Activated CD4-positive, alpha-beta T cell treated with anti-CD3 and anti-CD28 coated beads for 1 hour (primary cell): Measurements from ENCODE around the gene EFNA3.
A peak's percentile ranks its signal among the peaks of the same experiment; 100 is the strongest.

ENCODE experiments used
- DNase-seq: peaks from one replicate; pipeline ENCODE4 v3.0.0-alpha.2; 2020

EFNA3 gene

GRCh38 chr1:155070158-155070621, 8.4 kb upstream of the EFNA3 start:
- no peak for DNase-seq

- peak; percentile 63 for DNase-seq
Measured at GRCh38 chr1:155070721-155071569, 7.7 kb upstream of the EFNA3 start.

- DNase-seq, result no peak
Measured at GRCh38 chr1:155071701-155072100, 6.9 kb upstream of the EFNA3 start.

GRCh38 chr1:155072531-155073289, 5.9 kb upstream of the EFNA3 start:
- DNase-seq, result no peak

GRCh38 chr1:155073377-155074242, 5.0 kb upstream of the EFNA3 start:
- DNase-seq, result no peak

DNA sequence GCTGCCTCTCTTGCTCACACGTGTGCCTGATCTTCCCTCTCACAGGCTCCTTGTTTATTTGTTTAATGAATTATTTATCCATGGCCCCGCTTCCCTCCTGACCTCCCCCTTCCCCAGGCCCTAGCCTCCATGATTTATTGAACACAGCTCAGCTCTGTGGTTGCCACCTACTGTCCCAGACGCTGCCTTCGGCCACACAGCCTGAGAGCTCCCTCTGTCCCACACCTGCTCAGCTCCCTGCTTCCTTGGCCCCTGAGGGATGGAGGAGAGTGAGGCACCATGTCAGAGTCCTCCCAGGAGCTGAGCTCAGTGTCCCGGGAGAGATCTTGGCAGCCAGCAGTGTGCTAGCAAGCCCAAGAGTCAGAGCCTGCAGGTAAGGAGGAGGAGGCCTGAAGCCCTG, 3.1 kb upstream of the EFNA3 start:
- no peak for DNase-seq

GRCh38 chr1:155076371-155076770, 2.3 kb upstream of the EFNA3 start:
- no peak for DNase-seq

GRCh38 chr1:155077346-155077745, 1.3 kb upstream of the EFNA3 start:
- no peak for DNase-seq

DNA sequence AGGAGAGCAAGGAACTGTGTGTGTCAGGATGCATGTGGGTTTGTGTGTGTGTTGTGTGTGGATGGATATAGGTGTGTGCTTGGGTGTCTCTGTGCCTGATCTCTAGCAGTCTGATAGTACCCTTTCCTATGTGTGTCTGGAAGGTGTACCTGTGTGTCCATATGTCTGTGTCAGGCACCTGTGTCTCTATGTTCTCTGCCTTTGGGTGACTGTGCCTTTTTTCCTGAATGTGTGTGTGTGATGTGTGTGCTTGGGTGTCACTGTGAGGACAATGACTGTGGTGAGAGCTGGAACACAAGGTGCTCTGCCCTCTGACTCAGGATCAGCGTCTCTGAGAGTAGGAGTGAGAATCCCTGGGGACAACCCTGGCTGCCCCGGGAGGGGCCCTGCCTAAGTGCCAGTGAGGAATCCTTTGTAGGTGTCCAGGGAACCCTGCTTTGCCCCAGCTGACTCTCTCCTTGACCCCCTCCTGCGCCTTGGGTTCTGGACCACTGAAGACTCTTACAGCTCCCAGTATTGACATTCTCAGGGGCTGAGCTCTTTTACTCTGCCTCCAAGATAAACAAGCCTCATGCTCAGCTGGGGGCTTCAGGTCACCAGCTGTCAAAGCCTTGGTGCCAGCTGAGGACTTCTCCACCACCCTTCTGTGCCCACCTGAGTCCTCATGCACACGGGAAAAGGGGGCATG, 735 bp upstream of the EFNA3 start:
- DNase-seq, result no peak

- DNase-seq, result no peak
Measured at GRCh38 chr1:155079210-155079486, 511 bp downstream of the EFNA3 start.

- no peak for DNase-seq
Measured at GRCh38 chr1:155079487-155080311, 1.1 kb downstream of the EFNA3 start.

GRCh38 chr1:155080312-155081228, 1.9 kb downstream of the EFNA3 start:
- DNase-seq, result no peak

GRCh38 chr1:155081472-155082300, 3.0 kb downstream of the EFNA3 start:
- no peak for DNase-seq

- DNase-seq, result no peak
Measured at GRCh38 chr1:155082301-155083051, 3.8 kb downstream of the EFNA3 start.

DNA sequence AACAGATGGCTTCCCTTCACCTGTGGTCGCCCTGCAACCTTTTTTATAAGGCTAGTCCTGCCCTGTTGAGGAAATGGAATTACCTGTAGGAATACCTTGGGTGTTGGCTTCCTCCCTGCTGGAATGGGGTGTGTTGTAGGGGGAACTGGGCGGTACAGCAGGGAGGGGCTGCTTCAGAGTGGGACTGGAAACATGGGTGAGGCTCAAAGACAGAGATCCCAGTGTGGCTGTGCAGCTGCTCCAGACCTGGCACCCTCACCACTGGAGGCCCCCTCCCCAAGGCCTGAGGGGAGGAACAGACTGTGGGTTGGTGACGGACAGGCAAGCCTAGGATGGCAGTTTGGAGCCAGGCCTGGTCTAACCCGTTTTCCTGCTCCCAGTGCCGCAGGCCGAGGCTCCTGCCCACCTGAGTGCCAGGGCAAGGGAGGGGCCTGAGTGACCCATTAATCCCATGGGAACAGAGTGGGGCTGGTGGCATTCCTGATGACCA, 4.5 kb downstream of the EFNA3 start:
- no peak for DNase-seq

GRCh38 chr1:155083865-155084721, 5.5 kb downstream of the EFNA3 start:
- no peak for DNase-seq

DNA sequence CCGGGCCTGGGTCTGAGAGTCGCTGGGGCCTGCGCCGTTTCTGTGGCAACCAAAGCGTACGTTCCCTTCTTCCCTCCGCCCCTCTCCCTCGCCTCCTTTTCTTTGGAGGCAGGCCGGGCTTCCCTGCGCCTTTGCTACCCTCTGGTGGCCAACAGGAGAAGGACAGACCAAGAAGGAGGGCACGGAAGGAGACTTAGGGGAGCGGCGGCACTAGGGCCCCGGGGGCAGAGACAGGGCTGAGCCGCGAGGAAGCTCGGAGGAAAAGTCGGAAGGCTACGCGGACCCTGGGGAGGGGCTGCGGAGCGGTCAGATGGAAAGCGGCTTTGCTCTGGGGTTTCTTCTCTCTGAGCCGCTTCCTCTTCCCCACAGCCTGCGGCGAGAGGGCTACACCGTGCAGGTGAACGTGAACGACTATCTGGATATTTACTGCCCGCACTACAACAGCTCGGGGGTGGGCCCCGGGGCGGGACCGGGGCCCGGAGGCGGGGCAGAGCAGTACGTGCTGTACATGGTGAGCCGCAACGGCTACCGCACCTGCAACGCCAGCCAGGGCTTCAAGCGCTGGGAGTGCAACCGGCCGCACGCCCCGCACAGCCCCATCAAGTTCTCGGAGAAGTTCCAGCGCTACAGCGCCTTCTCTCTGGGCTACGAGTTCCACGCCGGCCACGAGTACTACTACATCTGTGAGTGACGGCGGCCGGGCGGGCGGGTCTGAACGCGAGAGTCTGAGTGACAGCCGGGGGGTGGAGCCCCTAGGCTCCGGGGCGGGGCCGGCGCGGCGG, 6.3 kb downstream of the EFNA3 start:
- peak; percentile 84 for DNase-seq
